H1 (cell line): ENCODE results near the gene TUBGCP6. TPM values are rescaled to one million over a fixed set of nuclear protein-coding genes. Genes with fewer than 3 reads are reported as not detected.
A peak's percentile ranks its signal among the peaks of the same experiment; 100 is the strongest.

Experiments
- CTCF ChIA-PET: fragments of 300-600 bp; sonication (Branson Sonifier 250); formaldehyde crosslinking; loops from one replicate; lab custom pipeline; 2021; ENCODE audit not compliant: partially characterized antibody; lab: Charles Lee
- POLR2A ChIA-PET: fragments of 300-600 bp; sonication (Branson Sonifier 250); formaldehyde crosslinking; loops from one replicate; lab custom pipeline; 2021; ENCODE audit warnings: inconsistent platforms; ENCODE audit not compliant: partially characterized antibody; lab: Charles Lee
- DNase-seq, 2 experiments: peaks; one replicate each; pipeline versions ENCODE4 v3.0.0 to v3.0.0-alpha.2; 2010 to 2022; ENCODE audit warnings: low spot score in 2 of 2, low read depth in 1 of 2, mixed read lengths in 1 of 2
- FAIRE-seq: peaks from 2 replicates; lab custom pipeline; 2011; peaks lifted over from hg19 to GRCh38; lab: Jason Lieb, UNC
- H2AFZ ChIP-seq: 2 replicates; pipeline ENCODE4 v1.8.1; 2012; ENCODE audit warnings: low read length, inconsistent platforms
- H2AK5ac ChIP-seq: 2 replicates; pipeline ENCODE4 v1.6.1; 2013; ENCODE audit warnings: low read depth, low read length
- H2BK120ac ChIP-seq: replicated peaks from 2 replicates; pipeline ENCODE3; 2013; ENCODE audit warnings: low read depth, low read length, inconsistent platforms
- H2BK12ac ChIP-seq: 2 replicates; pipeline ENCODE4 v1.6.1; 2013; ENCODE audit warnings: low read depth, low read length
- H2BK15ac ChIP-seq: 2 replicates; pipeline ENCODE4 v1.6.1; 2013; ENCODE audit warnings: low read length
- H2BK20ac ChIP-seq: 2 replicates; pipeline ENCODE4 v1.6.1; 2013; ENCODE audit warnings: low read length
- H2BK5ac ChIP-seq: 2 replicates; pipeline ENCODE4 v1.6.1; 2013; ENCODE audit warnings: low read depth, low read length
- H3K14ac ChIP-seq: 2 replicates; pipeline ENCODE4 v1.6.1; 2013; ENCODE audit warnings: inconsistent platforms; ENCODE audit not compliant: insufficient read length
- H3K18ac ChIP-seq: 2 replicates; pipeline ENCODE4 v1.6.1; 2013; ENCODE audit warnings: low read length; ENCODE audit errors: extremely low read depth
- H3K23ac ChIP-seq: 2 replicates; pipeline ENCODE4 v1.6.1; 2013; ENCODE audit warnings: inconsistent platforms; ENCODE audit not compliant: insufficient read length
- H3K23me2 ChIP-seq: 2 replicates; pipeline ENCODE4 v1.6.1; 2013; ENCODE audit warnings: low read depth, low read length
- H3K27ac ChIP-seq: 2 replicates; pipeline ENCODE4 v1.6.1; 2011; ENCODE audit warnings: low read depth, low read length, inconsistent platforms
- H3K27me3 ChIP-seq, 4 experiments: replicated peaks in 1 of 4; 1 replicate in 1 of 4; 2 replicates in 3 of 4; pipeline versions ENCODE4 v1.6.1 to v1.8.1; 2011 to 2013; ENCODE audit warnings: low read length in 3 of 4, mild to moderate bottlenecking in 3 of 4, inconsistent platforms in 2 of 4, mixed read lengths in 2 of 4, moderate library complexity in 1 of 4; ENCODE audit not compliant: control insufficient read depth in 3 of 4, insufficient read depth in 3 of 4; ENCODE audit errors: extremely low read depth in 1 of 4
- H3K36me3 ChIP-seq, 4 experiments: 2 replicates each; pipeline versions ENCODE4 v1.6.1 to v1.8.1; 2011 to 2013; ENCODE audit warnings: mild to moderate bottlenecking in 4 of 4, low read length in 3 of 4, moderate library complexity in 2 of 4, control low read depth in 1 of 4, inconsistent platforms in 1 of 4; ENCODE audit not compliant: insufficient read depth in 4 of 4, control insufficient read depth in 2 of 4
- H3K4ac ChIP-seq: replicated peaks from 2 replicates; pipeline ENCODE3; 2013; ENCODE audit warnings: low read length, low read depth, mixed read lengths, inconsistent platforms; ENCODE audit not compliant: insufficient read length
- H3K4me1 ChIP-seq, 4 experiments: replicated peaks in 1 of 4; 1 replicate in 1 of 4; 2 replicates in 3 of 4; pipeline versions ENCODE4 v1.6.1 to v1.8.1; 2011 to 2013; ENCODE audit warnings: low read length in 3 of 4, inconsistent platforms in 2 of 4, mixed read lengths in 1 of 4; ENCODE audit not compliant: insufficient read depth in 4 of 4, control insufficient read depth in 3 of 4
- H3K4me2 ChIP-seq, 2 experiments: 2 replicates each; pipeline versions ENCODE4 v1.6.1 to v1.8.1; 2011 to 2013; ENCODE audit warnings: low read depth in 2 of 2, low read length in 2 of 2, control low read depth in 1 of 2, inconsistent platforms in 1 of 2, mild to moderate bottlenecking in 1 of 2; ENCODE audit not compliant: insufficient read depth in 1 of 2
- H3K4me3 ChIP-seq, 4 experiments: fragments of 200-600, 300-600 bp in 1 of 4; sonication (generic), shearing (Covaris generic), sonication (Bioruptor Twin) in 1 of 4; 2 replicates each; pipeline versions ENCODE4 v1.5.1 to v1.8.1; 2011 to 2016; ENCODE audit warnings: low read length in 4 of 4, low read depth in 3 of 4, control low read depth in 2 of 4, inconsistent platforms in 2 of 4, mild to moderate bottlenecking in 2 of 4, mixed read lengths in 1 of 4, moderate library complexity in 1 of 4; ENCODE audit not compliant: insufficient read depth in 2 of 4; ENCODE audit errors: extremely low read depth in 1 of 4
- H3K56ac ChIP-seq: replicated peaks from 2 replicates; pipeline ENCODE3; 2013; ENCODE audit warnings: low read depth, mild to moderate bottlenecking, mixed read lengths, low read length, inconsistent platforms; ENCODE audit not compliant: insufficient read length
- H3K79me1 ChIP-seq: 2 replicates; pipeline ENCODE4 v1.6.1; 2013; ENCODE audit warnings: low read depth, low read length, control low read depth
- H3K79me2 ChIP-seq, 2 experiments: 2 replicates each; pipeline versions ENCODE4 v1.6.1 to v1.8.1; 2012 to 2013; ENCODE audit warnings: low read length in 2 of 2, mild to moderate bottlenecking in 2 of 2, inconsistent platforms in 1 of 2; ENCODE audit not compliant: insufficient read depth in 2 of 2, control insufficient read depth in 1 of 2
- H3K9ac ChIP-seq, 4 experiments: replicated peaks in 1 of 4; 1 replicate in 1 of 4; 2 replicates in 3 of 4; pipeline versions ENCODE4 v1.6.1 to v1.8.1; 2011 to 2013; ENCODE audit warnings: low read depth in 3 of 4, low read length in 3 of 4, control low read depth in 2 of 4, mild to moderate bottlenecking in 2 of 4, moderate library complexity in 2 of 4, inconsistent platforms in 1 of 4; ENCODE audit errors: extremely low read depth in 1 of 4
- H3K9me3 ChIP-seq, 2 experiments: 2 replicates each; pipeline versions ENCODE4 v1.6.1 to v1.8.1; 2012 to 2013; ENCODE audit warnings: mild to moderate bottlenecking in 2 of 2, moderate library complexity in 2 of 2, control low read depth in 1 of 2, inconsistent platforms in 1 of 2, low read depth in 1 of 2, low read length in 1 of 2, mixed read lengths in 1 of 2; ENCODE audit not compliant: insufficient read depth in 2 of 2
- H4K20me1 ChIP-seq, 2 experiments: replicated peaks in 1 of 2; 2 replicates each; pipeline versions ENCODE3 to v1.8.1; 2011 to 2013; ENCODE audit warnings: inconsistent platforms in 2 of 2, low read length in 2 of 2, mild to moderate bottlenecking in 1 of 2; ENCODE audit not compliant: insufficient read depth in 2 of 2, control insufficient read depth in 1 of 2
- H4K5ac ChIP-seq: 2 replicates; pipeline ENCODE4 v1.6.1; 2013; ENCODE audit warnings: low read length, low read depth, mixed read lengths, inconsistent platforms; ENCODE audit not compliant: insufficient read length
- H4K8ac ChIP-seq: 2 replicates; pipeline ENCODE4 v1.8.0; 2013; ENCODE audit warnings: mild to moderate bottlenecking, moderate library complexity, low read length, inconsistent platforms; ENCODE audit not compliant: insufficient read depth; ENCODE audit errors: extremely low read depth
- H4K91ac ChIP-seq: replicated peaks from 2 replicates; pipeline ENCODE3; 2013; ENCODE audit warnings: low read length, mixed read lengths, inconsistent platforms; ENCODE audit not compliant: insufficient read length
- ATF2 ChIP-seq: IDR thresholded peaks from 2 replicates; pipeline ENCODE4 v1.6.1; 2012; ENCODE audit warnings: low read length, inconsistent platforms
- ATF3 ChIP-seq: IDR thresholded peaks from 2 replicates; pipeline ENCODE4 v1.6.1; 2011; ENCODE audit warnings: low read depth, mild to moderate bottlenecking, low read length; ENCODE audit not compliant: insufficient read depth
- BRCA1 ChIP-seq: IDR thresholded peaks from 2 replicates; pipeline ENCODE4 v1.6.1; 2012; ENCODE audit warnings: low read depth, low read length, improper control_type of control experiment
- CBX5 ChIP-seq: fragments of 300-800, 300-1000 bp; sonication (generic); IDR thresholded peaks from 2 replicates; pipeline ENCODE4 v1.7.1; 2016; ENCODE audit warnings: antibody characterized with exemption, low read length, low read depth
- EGR1 ChIP-seq: IDR thresholded peaks from 2 replicates; pipeline ENCODE4 v1.6.1; 2011; ENCODE audit warnings: low read depth, low read length, borderline replicate concordance
- KDM1A ChIP-seq: fragments of 200-600, 300-600 bp; sonication (generic); IDR thresholded peaks from 2 replicates; pipeline ENCODE4 v1.7.1; 2016; ENCODE audit warnings: mild to moderate bottlenecking, low read length, borderline replicate concordance
- KDM4A ChIP-seq: IDR thresholded peaks from one replicate; pipeline ENCODE4 v1.7.1; 2012; ENCODE audit warnings: low read depth, mild to moderate bottlenecking, moderate library complexity, low read length, inconsistent platforms; ENCODE audit not compliant: severe bottlenecking
- NANOG ChIP-seq: IDR thresholded peaks from 2 replicates; pipeline ENCODE4 v1.6.1; 2011; ENCODE audit warnings: low read length, low read depth, mild to moderate bottlenecking, inconsistent platforms; ENCODE audit not compliant: insufficient read depth, poor library complexity, severe bottlenecking
- SIX5 ChIP-seq: IDR thresholded peaks from 2 replicates; pipeline ENCODE4 v1.6.1; 2011; ENCODE audit warnings: mild to moderate bottlenecking, low read depth, low read length
- WGBS, 2 experiments: shearing (Covaris generic) in 1 of 2; methylation state at CpG; one replicate each; pipeline versions ENCODE4 v1.1.6 to v1.1.7; 2013 to 2015; ENCODE audit warnings: low lambda C conversion rate in 2 of 2, mixed read lengths in 2 of 2, inconsistent platforms in 1 of 2, low coverage in 1 of 2, missing lambda C conversion rate in 1 of 2; ENCODE audit not compliant: insufficient replicate concordance in 2 of 2, insufficient coverage in 1 of 2, insufficient read length in 1 of 2; ENCODE audit errors: extremely low coverage in 1 of 2, missing lambda C conversion rate in 1 of 2; 5-methylcytosine and 5-hydroxymethylcytosine counted together
- polyA plus RNA-seq, 7 experiments: library from polyadenylated mRNA; depleted of rRNA in 3 of 7; stranded (reverse) in 5 of 7; unstranded in 2 of 7; fragments of >200 nt in 5 of 7; fragments of 200-250 nt in 2 of 7; gene quantifications; 1 replicate in 5 of 7; 2 replicates in 1 of 7; 4 replicates in 1 of 7; pipeline versions ENCODE4 v1.2.1 to v1.2.3, GENCODE V29; 2011 to 2013; ENCODE audit warnings: missing spikeins in 2 of 7, mixed read lengths in 2 of 7
- total RNA-seq: library from RNA; stranded (reverse); fragmentation: NEBNext Ultra II Directional; extraction: Animal tissue kit (Norgen Biotek cat#: 25700); gene quantifications from 2 replicates; pipeline ENCODE4 v1.2.1, GENCODE V29; 2021

TUBGCP6 gene
- total and polyA plus RNA-seq, 2 of the 8 experiments (the other 6 are each of a cell fraction or from before 2014, with no cell fraction given): 24.2 to 24.7 TPM

GRCh38 chr22:50197856-50198623 lies 46.8 kb downstream of the TUBGCP6 start:
- 94% methylated on average over 33 of the region's 61 CpGs; no CpG with 5 or more reads in 1 of the 2 experiments for WGBS, 2 experiments
- Histone ChIP-seq H3K4me3 (no peak overlapping the region), H3K9me3 (no peaks in the 10 kb centered on the region), H3K79me1 (no peaks in the 10 kb centered on the region; the same call in none of the 2 replicates), H4K8ac (no peak overlapping the region; the same call in 1 of the 2 replicates), H3K4ac (no peak overlapping the region), H2AFZ (no peak overlapping the region), H4K91ac (peak overlapping the region; percentile 74), H4K5ac (no peak overlapping the region), H2BK5ac (no peak overlapping the region; the same call in 1 of the 2 replicates), H3K14ac (no peak overlapping the region), H3K9ac (no peak overlapping the region), H3K36me3 (peaks cover 6 to 37% (median 10%) of the 10 kb centered on the region in 4 experiments; a peak in 5 of 8 replicates), H3K23me2 (peaks cover 13% of the 10 kb centered on the region; the same call in 1 of the 2 replicates), H3K56ac (no peak overlapping the region), H2BK20ac (no peak overlapping the region), H2BK15ac (no peak overlapping the region), H3K4me2 (no peak overlapping the region), H4K20me1 (peaks cover 0 to 17% of the 10 kb centered on the region in 2 experiments), H3K18ac (no peak overlapping the region), H3K23ac (no peak overlapping the region), H3K27me3 (no peaks in the 10 kb centered on the region), H3K4me1 (peaks cover 0 to 7% (median 5%) of the 10 kb centered on the region in 4 experiments; a peak in 6 of 7 replicates), H2BK12ac (no peak overlapping the region), H3K79me2 (peaks cover 0 to 11% of the 10 kb centered on the region in 2 experiments; a peak in 1 of 4 replicates), H2AK5ac (no peak overlapping the region), H2BK120ac (no peak overlapping the region), H3K27ac (no peak overlapping the region)
- FAIRE-seq (no peak), DNase-seq (no peak)
- ChIA-PET POLR2A (interaction anchor here (0.7 to 1.5 kb wide), 2 partner anchors 11 kb away, joined by 3 to 4 read pairs; no protein-coding TSS in a partner anchor), CTCF (no interaction called here)
- no peak for TF ChIP-seq SIX5
- no peak for TF ChIP-seq CBX5
- no peak for TF ChIP-seq BRCA1
- TF ChIP-seq NANOG: no peak
- TF ChIP-seq EGR1: no peak
- TF ChIP-seq ATF3: no peak
- no peak for TF ChIP-seq KDM4A
- no peak for TF ChIP-seq ATF2
- TF ChIP-seq KDM1A: no peak
